Colonic mucosa (tissue), 4 donors: ENCODE data around the gene TMEM208. TPM values are rescaled to one million over a fixed set of nuclear protein-coding genes. Genes with fewer than 3 reads are reported as not detected.

Experiments
- DNase-seq: peaks from one replicate; pipeline ENCODE4 v3.0.0-alpha.2; 2020
- H3K27ac ChIP-seq: fragments of 200-600 bp; one replicate; pipeline ENCODE4 v1.8.0; 2021
- H3K27me3 ChIP-seq: fragments of 200-600 bp; one replicate; pipeline ENCODE4 v1.8.0; 2021
- H3K36me3 ChIP-seq: fragments of 200-600 bp; one replicate; pipeline ENCODE4 v1.8.0; 2021
- H3K4me1 ChIP-seq: fragments of 200-600 bp; one replicate; pipeline ENCODE4 v1.8.0; 2021; ENCODE audit warnings: mild to moderate bottlenecking
- H3K4me3 ChIP-seq: fragments of 200-600 bp; one replicate; pipeline ENCODE4 v1.8.0; 2021
- H3K9ac ChIP-seq, 2 donors: one replicate each; pipeline ENCODE4 v1.7.0; 2013; ENCODE audit warnings: control low read depth in 2 of 2, low read depth in 2 of 2, low read length in 2 of 2
- H3K9me3 ChIP-seq: fragments of 200-600 bp; one replicate; pipeline ENCODE4 v1.8.0; 2021
- intact Hi-C: fragments of 100-400 bp; cut with DNase I; formaldehyde crosslinking; loops from one replicate; pipeline ENCODE4 v1.14.1; 2022
- total RNA-seq, 2 donors: library from RNA; stranded (reverse); fragmentation: NEBNext Ultra II Directional in 1 of 2; extraction: Animal tissue kit (Norgen Biotek cat#: 25700) in 1 of 2; gene quantifications; one replicate each; pipeline ENCODE4 v1.2.1, GENCODE V29; 2021
- TF ChIP-seq, protein P1 (sequence below): fragments of 200-600 bp; IDR thresholded peaks from one replicate; pipeline ENCODE4 v1.8.0; 2022; ENCODE audit warnings: antibody characterized with exemption, mild to moderate bottlenecking
- donor health status: healthy.
- donor health status: DM: no; HTN: no; CAD: no.
- donor health status: DM: no; HTN: no; CAD: no.

TMEM208 gene
- total RNA-seq, 2 donors from 2014 or later: 42.8 to 69.0 TPM

GRCh38 chr16:67236563-67237395 is 9.8 kb downstream of the TMEM208 start:
- no peak overlapping the region for H3K9ac ChIP-seq
- peaks cover 2% of the 10 kb centered on the region for H3K36me3 ChIP-seq
- no peaks in the 10 kb centered on the region for H3K27me3 ChIP-seq
- H3K4me1 ChIP-seq: peaks cover 14% of the 10 kb centered on the region
- no peak overlapping the region for H3K27ac ChIP-seq
- H3K4me3 ChIP-seq: no peak overlapping the region
- peak; percentile 67 for DNase-seq
- TF ChIP-seq, protein P1, sequence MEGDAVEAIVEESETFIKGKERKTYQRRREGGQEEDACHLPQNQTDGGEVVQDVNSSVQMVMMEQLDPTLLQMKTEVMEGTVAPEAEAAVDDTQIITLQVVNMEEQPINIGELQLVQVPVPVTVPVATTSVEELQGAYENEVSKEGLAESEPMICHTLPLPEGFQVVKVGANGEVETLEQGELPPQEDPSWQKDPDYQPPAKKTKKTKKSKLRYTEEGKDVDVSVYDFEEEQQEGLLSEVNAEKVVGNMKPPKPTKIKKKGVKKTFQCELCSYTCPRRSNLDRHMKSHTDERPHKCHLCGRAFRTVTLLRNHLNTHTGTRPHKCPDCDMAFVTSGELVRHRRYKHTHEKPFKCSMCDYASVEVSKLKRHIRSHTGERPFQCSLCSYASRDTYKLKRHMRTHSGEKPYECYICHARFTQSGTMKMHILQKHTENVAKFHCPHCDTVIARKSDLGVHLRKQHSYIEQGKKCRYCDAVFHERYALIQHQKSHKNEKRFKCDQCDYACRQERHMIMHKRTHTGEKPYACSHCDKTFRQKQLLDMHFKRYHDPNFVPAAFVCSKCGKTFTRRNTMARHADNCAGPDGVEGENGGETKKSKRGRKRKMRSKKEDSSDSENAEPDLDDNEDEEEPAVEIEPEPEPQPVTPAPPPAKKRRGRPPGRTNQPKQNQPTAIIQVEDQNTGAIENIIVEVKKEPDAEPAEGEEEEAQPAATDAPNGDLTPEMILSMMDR: no peak
- intact Hi-C loops: no loop called here
- no peaks in the 10 kb centered on the region for H3K9me3 ChIP-seq

DNA sequence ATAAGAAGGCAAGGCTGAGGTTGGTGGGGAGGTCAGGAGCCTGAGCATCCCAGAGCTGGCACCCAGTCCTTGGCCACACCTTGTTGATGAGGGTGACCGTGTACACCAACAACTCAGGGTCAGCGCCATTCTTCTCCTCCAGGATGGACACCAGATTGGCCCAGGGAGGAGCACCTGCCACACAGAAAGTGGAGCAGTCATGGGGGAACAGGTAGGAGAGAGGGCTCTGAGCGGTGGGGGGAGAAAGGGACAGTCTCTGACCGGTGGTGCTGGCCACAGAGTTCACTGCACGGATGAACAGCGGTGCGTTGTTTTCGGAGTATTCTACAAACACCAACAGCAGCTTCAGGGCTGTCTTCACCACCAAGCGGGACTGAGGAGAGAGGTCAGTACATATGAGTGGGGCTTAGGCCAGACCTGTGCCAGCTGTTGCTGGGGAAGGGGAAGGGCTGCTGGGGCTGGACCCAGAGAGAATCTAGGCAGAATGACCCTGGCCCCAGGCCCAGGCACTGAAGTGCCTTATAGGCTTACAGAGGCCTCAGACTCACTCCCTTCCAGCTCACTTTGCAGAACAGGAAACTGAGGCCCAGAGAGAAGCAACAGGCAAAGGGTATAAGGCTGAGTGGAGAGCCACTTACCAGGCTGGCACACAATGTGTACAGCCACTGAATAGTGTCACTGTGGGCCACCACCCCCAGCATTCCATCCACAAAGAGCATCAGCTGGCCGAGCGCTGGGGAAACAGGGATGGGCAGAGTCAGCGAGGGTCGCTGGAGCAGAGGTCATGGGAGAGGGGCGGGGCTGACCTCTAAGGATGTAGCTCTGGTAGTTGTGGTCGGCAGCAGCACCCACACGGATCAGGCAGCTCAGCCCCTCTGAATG is 10.7 kb downstream of the TMEM208 start:
- intact Hi-C loops: no loop called here
- Histone ChIP-seq H3K9ac (no peak overlapping the region), H3K4me3 (no peak overlapping the region), H3K27me3 (no peaks in the 10 kb centered on the region), H3K36me3 (no peaks in the 10 kb centered on the region), H3K9me3 (no peaks in the 10 kb centered on the region), H3K27ac (no peak overlapping the region), H3K4me1 (peaks cover 22% of the 10 kb centered on the region)
- no peak for DNase-seq
- TF ChIP-seq, protein P1: no peak

DNA sequence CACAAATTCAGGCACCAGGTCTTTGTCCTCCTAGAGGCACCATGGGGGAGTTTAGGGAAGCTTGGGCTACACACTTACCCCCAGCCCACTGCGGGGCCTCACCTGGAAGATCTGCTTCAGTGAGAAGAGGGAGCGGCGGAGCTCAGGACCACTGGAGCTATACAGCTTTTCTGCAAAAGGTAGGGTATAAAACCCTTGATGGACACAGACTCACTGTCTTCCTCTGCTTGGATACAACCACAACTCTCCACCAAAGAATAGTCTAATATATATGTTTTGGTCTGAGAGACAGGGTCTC is 11.3 kb downstream of the TMEM208 start:
- TF ChIP-seq, protein P1: no peak
- H3K27me3 ChIP-seq: no peaks in the 10 kb centered on the region
- H3K9me3 ChIP-seq: no peaks in the 10 kb centered on the region
- no peaks in the 10 kb centered on the region for H3K36me3 ChIP-seq
- H3K9ac ChIP-seq: no peak overlapping the region
- no peak for DNase-seq
- peaks cover 22% of the 10 kb centered on the region for H3K4me1 ChIP-seq
- no peak overlapping the region for H3K4me3 ChIP-seq
- H3K27ac ChIP-seq: no peak overlapping the region
- intact Hi-C loops: no loop called here

- H3K9me3 ChIP-seq: no peaks in the 10 kb centered on the region
- H3K9ac ChIP-seq: no peak overlapping the region
- TF ChIP-seq, protein P1: no peak
- H3K27me3 ChIP-seq: no peaks in the 10 kb centered on the region
- intact Hi-C loops: no loop called here
- no peaks in the 10 kb centered on the region for H3K36me3 ChIP-seq
- H3K4me1 ChIP-seq: peaks cover 22% of the 10 kb centered on the region
- no peak overlapping the region for H3K27ac ChIP-seq
- DNase-seq: no peak
- no peak overlapping the region for H3K4me3 ChIP-seq
These were observed 12.0 kb downstream of the TMEM208 start for GRCh38 chr16:67238806-67239470.

GRCh38 chr16:67240506-67240905 is 13.6 kb downstream of the TMEM208 start:
- Histone ChIP-seq H3K4me1 (peaks cover 22% of the 10 kb centered on the region), H3K9me3 (no peaks in the 10 kb centered on the region), H3K27me3 (no peaks in the 10 kb centered on the region), H3K9ac (peak overlapping the region in 1 of 2 donors; percentile 54), H3K4me3 (no peak overlapping the region), H3K27ac (peak overlapping the region; percentile 91), H3K36me3 (no peaks in the 10 kb centered on the region)
- DNase-seq: no peak
- TF ChIP-seq, protein P1: no peak
- intact Hi-C loops: no loop called here
